Measurements from ENCODE around the gene BAZ1B.

The BAZ1B gene

GRCh38 chr7:73517241-73517995 is 4.7 kb downstream of the BAZ1B start:
- TF ChIP-seq CTCF (conservative IDR thresholded peaks at IDR 0.05; ENCODE audit: low read depth, low read length), result no peak
- H3K4me3 ChIP-seq (ENCODE audit: low read depth, low read length), result no peak overlapping the region
- DNase-seq (ENCODE audit: low read depth), result no peak

GRCh38 chr7:73515178-73515577 is 6.9 kb downstream of the BAZ1B start:
- H3K4me3 ChIP-seq (ENCODE audit: low read depth, low read length), result no peak overlapping the region
- no peak for TF ChIP-seq CTCF (conservative IDR thresholded peaks at IDR 0.05; ENCODE audit: low read depth, low read length)
- no peak for DNase-seq (ENCODE audit: low read depth)

GRCh38 chr7:73512018-73512780 is 9.9 kb downstream of the BAZ1B start:
- no peak for TF ChIP-seq CTCF (conservative IDR thresholded peaks at IDR 0.05; ENCODE audit: low read depth, low read length)
- no peak for DNase-seq (ENCODE audit: low read depth)
- H3K4me3 ChIP-seq (ENCODE audit: low read depth, low read length), result no peak overlapping the region

GRCh38 chr7:73509463-73509862 is 12.6 kb downstream of the BAZ1B start:
- H3K4me3 ChIP-seq (ENCODE audit: low read depth, low read length), result no peak overlapping the region
- TF ChIP-seq CTCF (conservative IDR thresholded peaks at IDR 0.05; ENCODE audit: low read depth, low read length), result no peak
- DNase-seq (ENCODE audit: low read depth), result no peak

GRCh38 chr7:73507556-73507955 is 14.5 kb downstream of the BAZ1B start:
- TF ChIP-seq CTCF (conservative IDR thresholded peaks at IDR 0.05; ENCODE audit: low read depth, low read length), result no peak
- no peak for DNase-seq (ENCODE audit: low read depth)

DNA sequence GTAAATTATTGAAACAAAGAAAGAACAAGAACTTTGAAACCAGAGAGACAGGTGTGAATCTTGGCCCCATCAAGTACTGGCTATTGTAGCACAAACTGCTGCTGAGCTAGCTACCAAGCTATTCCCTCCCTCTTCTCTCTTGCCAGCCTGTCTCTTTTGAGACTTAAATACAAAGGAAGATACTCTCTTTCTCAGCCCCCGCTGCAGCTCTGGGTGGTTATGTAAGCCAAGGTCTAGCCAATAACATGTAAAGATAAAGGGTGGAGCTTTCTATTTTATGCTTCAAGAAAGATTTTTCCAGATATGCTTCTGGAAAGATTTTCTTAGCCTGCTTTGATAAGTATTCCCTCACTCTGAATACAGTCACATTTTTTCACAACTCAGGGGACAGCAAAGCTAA is 17.2 kb downstream of the BAZ1B start:
- no peak for TF ChIP-seq CTCF (conservative IDR thresholded peaks at IDR 0.05; ENCODE audit: low read depth, low read length)
- DNase-seq (ENCODE audit: low read depth), result no peak
- H3K4me3 ChIP-seq (ENCODE audit: low read depth, low read length), result no peak overlapping the region

More at GRCh38 chr7:73507556-73507955, 14.5 kb downstream of the BAZ1B start:
- no peak overlapping the region for H3K4me3 ChIP-seq (ENCODE audit: low read depth, low read length)
